ENCODE measurements around the gene WIPI1.

GRCh38 chr17:68424203-68424602 is 33.1 kb downstream of the WIPI1 start:
- TF ChIP-seq EP300 (IDR thresholded peaks at IDR 0.05) (no peak), CTCF (IDR thresholded peaks at IDR 0.05) (no peak), POLR2A (IDR thresholded peaks at IDR 0.05) (no peak)

All from gastroesophageal sphincter (tissue), 3 donors.